Erythroblast (primary cell): ENCODE data around the gene KRTAP10-12.

Experiments
- GATA1 ChIP-seq: IDR thresholded peaks from 2 replicates; pipeline ENCODE4 v1.6.1; 2011; ENCODE audit warnings: low read depth, mild to moderate bottlenecking, control low read depth, low read length, moderate library complexity
- POLR2A ChIP-seq: IDR thresholded peaks from 2 replicates; pipeline ENCODE4 v1.6.1; 2011; ENCODE audit warnings: mild to moderate bottlenecking, low read length

DNA sequence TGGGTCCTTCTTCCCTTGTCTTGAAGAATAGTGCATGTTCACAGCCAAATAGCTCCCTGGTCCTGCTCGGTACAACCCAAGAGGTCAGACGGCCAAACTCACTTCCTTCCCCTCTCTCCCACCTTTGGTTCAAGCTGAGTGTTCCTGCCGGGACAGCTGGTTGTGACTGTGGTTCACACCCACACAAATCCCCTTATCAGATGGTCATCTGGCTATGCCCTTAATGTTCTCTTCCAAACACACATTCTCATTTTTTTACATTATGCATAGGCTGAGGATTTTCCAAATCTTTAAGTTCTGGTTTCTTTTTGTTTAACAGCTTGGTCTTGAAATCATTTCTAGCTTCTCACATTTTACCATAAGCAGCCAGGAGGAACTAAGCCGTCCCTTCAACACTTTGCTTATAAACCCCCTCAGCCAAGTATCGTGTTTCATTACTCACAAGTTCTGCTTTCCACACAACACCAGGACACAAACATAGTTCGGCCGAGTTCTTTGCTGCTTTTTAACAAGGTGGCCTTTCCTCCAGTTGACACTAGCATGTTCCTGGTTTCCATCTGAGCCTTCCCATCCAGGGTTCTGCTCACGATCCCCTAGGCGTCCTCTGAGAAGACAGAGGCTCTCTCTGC, 34.1 kb downstream of the KRTAP10-12 start:
- no peak for TF ChIP-seq POLR2A
- no peak for TF ChIP-seq GATA1
